ENCODE data around the gene PANK1. TPM values are rescaled to one million over a fixed set of nuclear protein-coding genes. Genes with fewer than 3 reads are reported as not detected.

Gene PANK1
- total and polyA plus RNA-seq, 12 donors = 4.0 to 20.9 (median 16.2) TPM

DNA sequence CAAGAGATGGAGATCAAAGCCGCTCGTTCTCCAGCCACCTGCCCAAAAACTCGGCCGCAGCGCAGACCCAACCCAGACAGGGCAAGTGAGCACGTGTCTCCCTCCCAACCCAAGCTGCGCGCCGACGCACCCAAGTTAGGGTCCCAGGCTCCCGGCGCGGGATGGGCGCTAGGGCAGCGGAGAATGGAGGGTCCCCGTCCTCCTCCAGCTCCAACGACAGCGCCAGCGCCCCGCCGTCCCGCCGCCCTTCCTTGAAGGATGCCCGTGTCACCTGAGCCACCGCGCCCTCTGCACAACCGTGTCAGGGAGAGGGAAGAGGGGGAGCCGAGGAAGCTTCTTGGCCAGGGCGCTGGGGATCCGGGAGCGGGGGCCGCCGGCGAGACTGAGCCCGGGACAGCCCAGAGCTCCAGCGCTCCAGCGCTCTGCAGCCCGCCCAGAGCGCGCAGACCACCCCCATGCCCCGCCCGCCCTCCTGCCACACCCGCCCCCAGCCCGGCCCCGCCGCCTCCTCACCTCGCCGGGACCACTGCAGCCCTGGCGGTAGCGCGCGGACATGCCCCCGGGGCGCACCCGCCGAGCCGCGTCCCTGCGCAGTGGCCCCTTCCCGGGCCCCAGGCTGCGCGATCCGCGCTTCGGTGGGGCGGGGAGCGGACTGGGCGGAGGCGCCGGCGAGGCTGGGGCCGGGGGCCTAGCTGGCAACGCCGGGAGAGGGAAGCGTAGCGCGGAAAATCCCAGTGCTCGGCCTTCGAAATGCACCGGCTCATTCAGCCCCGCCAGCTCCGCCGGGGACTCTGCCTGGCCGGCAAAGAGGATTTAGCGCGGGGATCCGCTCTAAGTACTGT is 109.7 kb downstream of the PANK1 start, which contains the start of gene SLC16A12:
TSS of gene SLC16A12 (minus strand) at position 424 of the 842 bp plus-strand sequence. CDS start 73,016 bp downstream, outside the sequence.
- Histone ChIP-seq H3K27me3 (peaks cover 0 to 82% (median 19%) of the 10 kb centered on the region in 7 donors), H3K27ac (peak within 1 kb of the TSS; percentile 5 to 85 (median 69)), H3K4me1 (peaks cover 0 to 11% (median 4%) of the 10 kb centered on the region in 9 donors), H3K4me3 (peak within 1 kb of the TSS; percentile 43 to 68 (median 60)), H3K9me3 (no peaks in the 10 kb centered on the region), H3K36me3 (no peaks in the 10 kb centered on the region)
- 1% methylated on average over 69 to 87 of the region's 87 CpGs for WGBS, 2 donors
- intact Hi-C loops (cut with DNase I) = no loop called here
- DNase-seq = peak; percentile 26 to 40
- peak; percentile 64 to 89 (median 77) for ATAC-seq
- TF ChIP-seq, protein P1, sequence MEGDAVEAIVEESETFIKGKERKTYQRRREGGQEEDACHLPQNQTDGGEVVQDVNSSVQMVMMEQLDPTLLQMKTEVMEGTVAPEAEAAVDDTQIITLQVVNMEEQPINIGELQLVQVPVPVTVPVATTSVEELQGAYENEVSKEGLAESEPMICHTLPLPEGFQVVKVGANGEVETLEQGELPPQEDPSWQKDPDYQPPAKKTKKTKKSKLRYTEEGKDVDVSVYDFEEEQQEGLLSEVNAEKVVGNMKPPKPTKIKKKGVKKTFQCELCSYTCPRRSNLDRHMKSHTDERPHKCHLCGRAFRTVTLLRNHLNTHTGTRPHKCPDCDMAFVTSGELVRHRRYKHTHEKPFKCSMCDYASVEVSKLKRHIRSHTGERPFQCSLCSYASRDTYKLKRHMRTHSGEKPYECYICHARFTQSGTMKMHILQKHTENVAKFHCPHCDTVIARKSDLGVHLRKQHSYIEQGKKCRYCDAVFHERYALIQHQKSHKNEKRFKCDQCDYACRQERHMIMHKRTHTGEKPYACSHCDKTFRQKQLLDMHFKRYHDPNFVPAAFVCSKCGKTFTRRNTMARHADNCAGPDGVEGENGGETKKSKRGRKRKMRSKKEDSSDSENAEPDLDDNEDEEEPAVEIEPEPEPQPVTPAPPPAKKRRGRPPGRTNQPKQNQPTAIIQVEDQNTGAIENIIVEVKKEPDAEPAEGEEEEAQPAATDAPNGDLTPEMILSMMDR (IDR thresholded peaks at IDR 0.05) = peak in 4 of 9 donors; percentile 5 to 38 (median 24)

DNA sequence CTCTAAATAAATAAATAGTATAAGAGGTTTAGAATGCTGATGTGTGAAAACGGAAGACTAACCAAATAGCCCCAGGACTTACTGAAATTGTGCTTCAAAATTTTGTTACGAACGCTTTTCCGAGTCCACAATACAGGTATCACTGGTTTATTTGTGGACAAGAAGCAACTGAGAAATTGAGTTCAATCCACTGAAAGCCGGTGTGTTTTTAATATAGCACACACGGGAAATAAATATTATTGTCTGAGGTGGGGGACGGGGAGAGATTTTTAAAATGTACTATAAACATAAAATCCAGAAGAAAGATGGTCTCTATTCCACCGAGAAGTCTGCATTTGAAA is 110.2 kb downstream of the PANK1 start:
- TF ChIP-seq, protein P1 (IDR thresholded peaks at IDR 0.05) = no peak

More for the DNA sequence above, 110.2 kb downstream of the PANK1 start:
- H3K4me1 ChIP-seq = peaks cover 0 to 11% (median 4%) of the 10 kb centered on the region in 9 donors
- ATAC-seq = no peak
- intact Hi-C loops (cut with DNase I) = no loop called here
- no peaks in the 10 kb centered on the region for H3K36me3 ChIP-seq
- 28 to 34% methylated on average over 8 of the region's 8 CpGs for WGBS, 2 donors
- no peaks in the 10 kb centered on the region for H3K9me3 ChIP-seq
- H3K27me3 ChIP-seq = peaks cover 0 to 88% (median 19%) of the 10 kb centered on the region in 7 donors
- no peak for DNase-seq
- H3K4me3 ChIP-seq = peak overlapping the region; percentile 43 to 68 (median 60)
- H3K27ac ChIP-seq = peak overlapping the region in 8 of 10 donors; percentile 63 to 85 (median 72)

Small RNA genes lying within 50 kb of the gene (microRNA-seq; reads per million reads assigned to microRNA genes)
- gene MIR107 = 1,797 to 1,845 reads per million in 2 donors

Other genes starting within 250 kb of the PANK1 start
- 10 to 100 TPM in 8 of 10 donors, 1 to 10 TPM in 2; 8.3 to 16.9 (median 11.2) TPM for gene IFIT5, start 230.7 kb downstream of the PANK1 start, total RNA-seq
- 1 to 10 TPM; 5.4 to 7.0 TPM for gene IFIT5, start 230.7 kb downstream of the PANK1 start, polyA plus RNA-seq
- 1 to 10 TPM; 1.8 to 3.6 (median 2.8) TPM for gene SLC16A12, start 109.6 kb downstream of the PANK1 start, total RNA-seq
- gene SLC16A12, start 109.6 kb downstream of the PANK1 start, polyA plus RNA-seq = 1 to 10 TPM; 1.9 to 2.3 TPM
- gene KIF20B, start 56.3 kb upstream of the PANK1 start, total RNA-seq = 1 to 10 TPM; 1.5 to 8.5 (median 3.2) TPM
- under 1 TPM; 0.74 to 0.88 TPM for gene KIF20B, start 56.3 kb upstream of the PANK1 start, polyA plus RNA-seq